Central memory CD4-positive, alpha-beta T cell (primary cell): ENCODE measurements around the gene SMYD3.

ENCODE experiments used
- DNase-seq: peaks from one replicate; pipeline ENCODE4 v3.0.0; 2022

Gene SMYD3

DNA sequence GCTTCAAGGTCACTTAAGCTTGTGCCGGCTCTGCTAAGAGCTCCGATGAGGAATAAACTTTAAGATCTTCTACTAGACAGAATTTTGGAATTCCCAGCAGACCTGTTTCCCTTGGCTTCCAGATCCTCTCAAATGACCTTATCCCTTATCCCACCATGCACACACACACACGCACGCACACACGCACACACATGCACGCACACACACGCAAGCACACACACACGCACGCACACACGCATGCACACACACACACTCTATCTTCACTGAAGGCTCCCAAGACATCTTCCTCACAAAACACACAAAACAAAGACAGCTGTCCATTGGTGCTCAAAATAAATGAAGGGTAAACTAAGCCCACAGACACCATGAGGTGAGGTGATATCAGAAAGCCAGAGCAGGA lies 692.4 kb downstream of the SMYD3 start:
- DNase-seq, result no peak

DNA sequence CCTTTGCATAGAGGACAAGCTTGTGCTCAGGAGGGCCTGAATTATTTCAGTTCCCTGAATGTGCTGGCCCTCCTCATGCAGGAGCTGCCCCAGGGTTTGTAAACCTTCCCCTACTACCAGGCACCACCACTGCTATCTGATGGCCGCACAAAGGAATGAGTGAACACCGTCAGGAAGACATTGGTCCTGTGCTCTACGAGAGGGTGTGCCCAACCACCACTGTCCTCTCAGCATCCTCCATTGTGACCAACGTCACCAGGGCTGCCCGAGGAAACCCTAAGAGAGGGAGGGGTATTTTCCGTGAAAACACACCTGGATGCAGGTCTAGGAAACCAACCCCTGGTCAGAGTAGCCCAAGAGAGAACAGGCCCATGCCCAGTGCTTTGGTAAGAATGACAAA lies 694.8 kb downstream of the SMYD3 start:
- DNase-seq, result no peak

DNA sequence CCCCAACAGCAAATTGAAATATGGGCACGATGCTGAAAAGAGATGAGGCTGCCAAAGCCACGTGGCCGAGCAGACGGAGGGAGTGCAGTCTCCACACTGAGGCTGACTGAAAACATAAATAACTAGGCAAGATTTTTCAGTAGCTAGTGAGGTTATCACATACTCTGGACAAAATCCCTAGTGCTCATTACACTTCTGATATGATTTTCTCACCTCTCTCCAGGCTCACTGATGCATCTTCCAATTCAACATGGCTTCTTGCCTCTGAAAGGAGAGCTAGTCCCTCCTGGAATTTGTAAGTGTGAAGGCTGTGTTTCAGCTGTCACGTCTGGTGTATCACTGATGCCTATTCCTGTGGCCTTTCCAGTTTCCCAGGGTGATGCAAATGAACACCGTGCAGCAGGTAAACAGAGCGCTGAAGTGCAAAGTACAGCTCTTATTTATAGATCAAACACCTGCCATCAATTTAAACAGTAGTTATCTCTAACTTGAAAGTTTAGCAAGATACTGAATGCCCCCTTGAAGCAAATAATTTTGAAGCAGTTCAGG lies 696.2 kb downstream of the SMYD3 start:
- DNase-seq, result no peak

DNA sequence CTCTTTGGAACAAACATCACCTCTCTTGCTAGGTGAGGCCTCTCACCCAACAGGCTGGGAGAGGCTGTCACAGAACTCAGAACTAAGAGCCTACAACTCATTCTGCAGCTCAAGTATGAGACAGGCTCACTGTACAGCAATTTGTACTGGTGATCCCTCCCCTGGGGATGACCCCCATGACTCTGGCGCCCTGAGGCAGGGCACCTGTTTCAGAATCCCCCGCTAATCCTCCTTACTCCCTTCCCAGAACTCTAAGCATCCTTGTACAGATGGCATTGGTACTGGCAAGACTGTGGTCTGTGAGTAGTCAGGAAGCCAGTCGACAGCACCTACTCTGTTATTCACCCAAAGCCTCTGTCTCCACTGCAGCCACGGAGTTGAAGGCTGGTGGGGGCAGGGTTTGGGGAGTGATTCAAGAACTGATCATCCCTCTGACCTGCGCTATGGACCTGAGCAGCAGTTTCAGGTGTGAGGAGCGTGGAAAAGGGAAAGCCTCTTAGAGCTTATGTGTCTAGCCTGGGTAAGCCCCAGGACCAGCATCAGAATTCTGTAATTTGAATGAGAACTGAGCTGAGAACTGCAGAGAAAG lies 696.8 kb downstream of the SMYD3 start:
- no peak for DNase-seq

DNA sequence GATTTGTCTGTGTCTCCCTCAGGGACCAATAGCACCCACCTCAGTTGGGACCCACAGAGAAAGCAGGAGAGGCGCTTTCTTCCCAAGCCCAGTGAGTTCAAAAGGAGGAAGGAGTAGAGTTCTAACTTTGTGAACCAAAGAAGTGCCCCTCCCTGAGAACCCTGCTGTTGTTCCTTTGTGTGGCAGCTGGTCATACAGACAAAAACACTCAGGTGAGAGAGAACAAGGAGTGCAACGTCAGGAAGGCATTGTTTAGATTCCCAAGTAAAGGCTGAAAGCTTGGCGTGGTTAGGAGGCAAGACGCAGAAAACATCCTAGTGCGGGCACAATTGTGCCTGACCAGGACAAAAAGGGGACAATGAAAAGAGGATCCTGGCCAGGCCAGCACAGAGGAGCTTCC lies 697.7 kb downstream of the SMYD3 start:
- DNase-seq, result no peak

DNA sequence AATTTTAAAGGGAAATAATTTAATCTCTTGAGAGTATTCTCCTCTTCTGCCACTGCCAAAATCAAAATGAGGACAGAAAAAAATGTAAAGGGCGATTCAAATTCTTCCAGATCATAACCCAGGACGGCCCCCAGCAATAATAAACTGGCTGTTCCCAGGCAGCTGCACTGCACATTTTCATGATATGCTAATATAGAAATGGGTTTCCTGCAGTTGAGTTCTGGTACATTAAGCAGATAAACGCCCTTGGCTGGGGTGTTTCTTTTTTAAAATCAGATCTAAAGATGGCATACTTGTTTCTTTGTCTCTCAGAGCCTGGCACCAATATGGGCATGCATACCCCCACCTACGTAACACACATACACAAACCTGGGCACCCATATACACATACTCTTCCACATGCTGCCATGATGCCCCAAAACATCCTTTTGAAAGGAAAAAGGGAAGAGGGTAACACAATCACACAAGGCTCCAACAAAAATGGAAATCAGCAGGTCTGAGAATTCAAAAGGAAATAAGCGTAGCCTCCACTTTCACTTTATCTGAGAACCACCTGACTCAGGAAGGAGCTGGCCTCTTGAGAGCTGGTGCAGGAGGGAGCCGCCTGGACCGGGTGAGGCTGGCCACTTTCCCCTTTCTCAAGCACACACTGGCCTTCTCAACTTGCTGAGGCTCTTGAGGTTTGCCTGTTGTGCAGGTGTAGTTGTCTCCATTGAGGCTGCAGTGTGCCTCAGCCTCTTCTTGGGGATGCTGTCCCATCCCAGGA lies 698.9 kb downstream of the SMYD3 start:
- no peak for DNase-seq

DNA sequence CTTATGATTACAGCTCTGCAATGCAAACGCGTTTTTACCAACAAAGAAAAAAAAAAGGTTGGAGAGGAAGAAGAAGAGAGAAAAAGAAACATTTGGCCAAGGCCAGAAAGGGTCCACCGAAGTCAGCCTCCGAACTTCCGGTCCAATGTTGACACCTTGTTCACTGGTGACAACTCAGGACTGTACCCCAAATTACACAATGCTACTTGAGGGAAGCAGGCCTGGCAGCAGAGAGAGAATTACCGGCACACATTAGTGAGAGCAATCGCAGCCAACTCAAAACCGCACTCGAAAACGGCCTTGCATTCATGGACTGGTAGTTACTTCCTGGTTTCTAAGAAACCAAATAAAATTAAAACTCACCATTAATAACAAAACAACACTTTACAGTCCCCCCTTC lies 699.8 kb downstream of the SMYD3 start:
- DNase-seq, result no peak

DNA sequence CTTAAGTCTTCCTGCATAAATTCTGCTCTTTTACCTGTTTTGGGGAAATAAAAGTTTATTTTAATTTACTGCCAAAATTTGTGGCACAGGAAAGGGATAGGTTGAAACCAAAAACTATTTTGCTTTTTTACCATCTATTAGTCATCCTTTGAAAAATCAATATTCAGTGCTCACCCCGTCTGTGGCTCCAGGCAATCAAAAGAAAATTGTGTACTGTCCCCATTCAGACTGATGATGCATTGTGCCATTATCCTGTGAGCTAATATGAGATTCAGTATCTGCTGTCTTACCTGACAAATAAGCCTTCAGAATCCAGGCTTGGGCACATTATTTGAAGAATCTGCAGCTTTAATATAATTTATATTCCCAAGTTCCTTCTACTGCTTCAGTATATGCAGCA lies 701.5 kb downstream of the SMYD3 start:
- DNase-seq, result no peak

DNA sequence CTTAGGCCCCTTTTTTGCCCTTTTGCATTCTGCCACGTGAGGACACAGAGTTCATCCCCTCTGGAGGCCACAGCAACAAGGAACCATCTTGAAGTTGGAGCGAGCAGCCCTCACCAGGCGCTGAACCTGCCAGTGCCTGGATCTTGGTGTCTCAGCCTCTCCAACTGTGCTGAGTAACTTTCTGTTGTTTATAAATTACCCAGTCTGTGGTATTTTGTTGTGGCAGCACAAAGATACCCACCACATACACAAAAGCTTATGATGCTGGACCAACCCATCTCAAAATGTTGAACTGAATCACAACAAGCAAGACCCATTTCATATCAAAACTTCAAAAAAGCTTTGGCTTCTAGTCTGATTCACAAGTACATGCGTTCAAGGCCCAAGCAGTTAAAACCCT lies 702.4 kb downstream of the SMYD3 start:
- DNase-seq, result no peak

DNA sequence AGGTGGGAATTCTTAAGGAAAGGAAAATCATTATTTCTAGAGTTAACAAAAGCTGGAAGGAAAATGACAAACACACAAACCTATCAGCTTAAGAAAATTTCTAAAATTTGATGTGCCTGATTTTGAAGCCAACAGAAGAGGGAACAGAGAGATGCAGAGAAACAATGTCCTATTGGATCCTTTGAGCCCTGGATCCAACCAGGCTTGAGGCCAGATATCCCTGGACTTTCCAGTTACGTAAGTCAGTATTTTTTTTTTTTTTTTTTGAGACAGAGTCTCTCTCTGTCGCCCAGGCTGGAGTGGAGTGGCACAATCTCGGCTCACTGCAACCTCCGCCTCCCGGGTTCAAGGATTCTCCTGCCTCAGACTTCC lies 703.4 kb downstream of the SMYD3 start:
- no peak for DNase-seq

DNA sequence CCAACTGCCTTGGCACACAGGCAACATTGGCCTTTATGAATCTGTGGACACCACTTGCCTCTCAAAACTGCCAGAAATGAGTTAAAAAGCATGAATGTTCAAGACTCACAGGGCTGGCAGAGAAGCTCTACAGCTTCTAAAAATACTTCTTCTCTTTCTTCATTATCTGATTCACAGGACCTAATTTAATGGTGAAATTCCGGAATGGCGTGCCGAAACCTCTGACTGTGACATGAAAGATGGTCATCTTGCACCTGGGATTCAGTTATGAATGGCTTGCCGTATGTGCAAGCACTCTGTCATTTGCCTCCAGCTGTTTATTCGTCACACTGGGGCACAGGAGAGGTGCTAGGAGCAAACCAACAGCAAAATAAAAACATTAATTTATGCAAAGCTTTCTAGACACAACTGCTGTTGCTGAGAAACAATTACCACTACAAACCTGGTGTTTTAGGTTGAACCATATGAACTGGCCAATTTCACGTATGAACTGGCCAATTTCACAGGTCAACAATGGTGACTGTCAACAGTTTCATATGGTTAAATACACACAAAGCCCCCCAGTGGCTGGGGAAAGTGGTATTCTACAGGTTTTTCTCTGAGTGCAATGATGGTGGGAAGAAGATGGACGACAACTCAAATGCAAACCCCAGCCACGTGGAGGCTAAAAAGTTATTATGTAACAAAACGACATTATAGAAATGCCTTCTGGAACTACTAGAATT lies 704.0 kb downstream of the SMYD3 start:
- DNase-seq, result no peak

DNA sequence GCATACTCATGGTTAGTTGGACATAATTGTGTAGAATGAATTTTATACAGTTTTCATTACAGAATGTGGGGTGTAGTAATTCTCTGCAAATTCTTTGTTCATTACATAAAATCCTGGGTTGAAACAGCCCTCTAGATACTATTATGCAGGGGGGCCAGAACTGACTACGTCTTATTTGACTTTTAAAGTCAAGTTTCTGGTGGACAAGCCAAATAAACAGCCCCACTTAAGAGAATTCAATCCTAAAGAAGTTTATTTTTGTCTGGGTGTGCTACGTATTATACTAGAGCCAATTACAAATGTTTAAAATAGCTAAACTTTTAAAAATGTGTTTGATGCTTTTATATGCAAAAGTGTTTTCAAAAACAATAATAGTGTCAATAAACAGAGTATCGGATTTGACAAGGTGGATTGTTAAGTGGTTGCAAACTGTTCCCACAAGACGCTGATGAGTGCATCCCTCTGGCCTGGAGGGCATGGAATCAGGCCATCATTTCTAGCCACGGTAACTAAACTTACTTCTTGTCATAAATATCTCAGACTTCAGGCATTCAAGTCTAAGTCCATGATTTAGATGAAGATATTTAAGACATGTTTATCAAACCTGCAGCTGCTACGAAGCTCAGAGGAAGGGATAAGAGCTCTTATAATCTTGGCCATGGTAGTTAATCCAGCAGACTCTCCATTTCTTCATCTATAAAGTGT lies 706.0 kb downstream of the SMYD3 start:
- no peak for DNase-seq

DNA sequence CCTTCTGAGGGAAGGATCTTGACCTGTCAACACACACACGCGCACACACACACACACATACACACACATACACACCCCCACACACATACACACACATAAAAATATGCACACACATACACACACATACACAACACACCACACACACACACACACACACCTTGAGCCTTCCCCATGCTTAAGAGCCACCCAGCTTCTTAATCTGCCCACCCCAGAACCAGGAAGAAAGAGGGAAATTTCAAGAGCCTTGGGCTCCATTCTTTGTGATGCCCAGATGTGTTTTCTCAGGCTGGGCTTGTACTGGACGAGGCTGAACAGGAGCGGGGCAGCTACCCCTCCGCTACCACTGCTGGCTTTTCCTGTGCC lies 708.7 kb downstream of the SMYD3 start:
- DNase-seq, result no peak

DNA sequence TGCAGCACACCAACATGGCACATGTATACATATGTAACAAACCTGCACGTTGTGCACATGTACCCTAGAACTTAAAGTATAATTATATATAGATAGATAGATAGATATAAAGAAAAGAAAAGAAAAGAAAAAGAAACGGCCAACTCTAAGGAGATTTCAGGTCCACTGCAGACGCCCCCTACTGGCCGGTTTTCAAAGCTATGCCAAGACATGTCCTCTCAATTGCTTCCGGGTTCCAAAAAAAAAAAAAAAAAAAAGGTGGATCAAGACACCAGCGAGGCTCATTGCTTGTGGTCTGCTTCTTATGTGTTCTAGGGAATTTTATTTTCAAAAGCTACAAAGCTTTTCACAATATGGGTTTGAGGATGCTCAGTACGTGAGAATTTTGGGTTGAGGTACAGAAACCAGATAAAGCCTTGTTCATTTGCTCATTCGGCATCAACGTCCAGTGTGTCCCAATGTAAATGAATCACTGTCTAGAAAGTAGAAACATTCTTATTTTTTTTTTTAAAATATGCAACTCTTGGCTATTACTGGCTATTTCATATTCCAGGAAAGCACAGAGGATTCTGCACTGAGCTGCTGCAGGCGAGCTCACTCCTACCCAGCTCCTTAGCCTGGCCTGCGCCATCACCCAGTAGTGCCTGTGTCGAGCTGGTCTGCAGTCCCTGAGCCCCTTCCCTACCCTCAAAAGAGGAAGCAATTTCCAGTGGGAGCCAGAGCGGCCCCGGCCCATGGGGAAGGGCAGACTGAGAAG lies 709.3 kb downstream of the SMYD3 start:
- DNase-seq, result no peak

DNA sequence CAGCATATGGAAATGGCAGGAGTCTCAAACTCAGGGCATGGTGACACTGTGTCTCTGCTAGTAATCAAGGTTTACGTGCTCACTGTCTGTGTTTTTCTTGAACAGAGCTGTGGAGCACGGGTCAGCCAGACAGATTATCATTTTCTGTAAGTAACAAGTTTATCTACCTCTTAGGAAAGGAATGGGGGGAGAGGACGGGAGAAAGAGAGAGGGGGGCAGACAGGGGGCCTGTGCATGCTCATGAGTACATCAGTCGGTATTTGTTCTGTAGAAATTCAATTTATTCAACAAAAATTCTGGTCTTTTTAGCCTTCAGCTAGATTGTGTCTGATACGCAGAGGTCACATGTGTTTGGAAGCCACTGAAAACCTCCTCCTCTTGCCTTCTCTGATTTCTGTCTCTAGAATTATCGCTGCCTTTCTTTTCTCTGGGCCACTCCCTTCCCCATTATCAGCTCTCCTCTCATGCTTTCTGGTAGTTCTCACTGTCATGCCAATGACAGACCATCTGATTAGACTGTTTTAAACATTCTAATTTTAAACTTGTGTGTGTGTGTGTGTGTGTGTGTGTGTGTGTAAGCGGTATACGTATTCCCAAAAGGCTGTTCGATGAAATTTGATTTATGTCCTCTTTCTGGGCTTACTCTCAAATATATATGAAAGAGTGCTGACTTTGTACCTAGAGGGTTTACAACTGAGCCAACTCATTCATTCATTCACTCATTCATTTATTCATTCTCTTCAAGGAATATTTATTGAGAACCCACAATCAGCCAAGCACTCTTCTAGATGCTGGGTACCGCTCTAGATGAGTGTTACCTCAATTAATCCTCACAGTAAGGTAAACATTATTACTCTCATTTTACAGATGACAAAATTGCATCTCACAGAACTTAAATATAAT lies 715.4 kb downstream of the SMYD3 start:
- no peak for DNase-seq

DNA sequence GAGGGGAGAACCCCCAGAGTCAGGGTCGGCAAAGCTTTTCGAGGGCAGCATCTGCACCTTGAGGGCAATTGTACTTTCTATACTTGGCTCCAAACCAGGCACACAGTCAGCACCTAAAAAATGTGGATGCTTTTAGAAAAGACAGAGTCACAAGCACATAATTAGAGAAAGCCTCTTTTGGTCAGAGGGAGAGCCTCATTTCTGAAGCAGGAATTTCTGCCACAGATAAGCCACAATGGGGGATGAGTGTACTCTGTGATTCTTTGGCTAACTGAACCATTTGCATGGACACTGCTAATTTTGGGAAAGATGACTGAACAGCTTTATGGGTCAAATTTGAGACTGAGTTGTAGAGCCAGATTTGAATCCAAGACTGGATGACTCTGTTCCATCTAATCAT lies 716.6 kb downstream of the SMYD3 start:
- no peak for DNase-seq

DNA sequence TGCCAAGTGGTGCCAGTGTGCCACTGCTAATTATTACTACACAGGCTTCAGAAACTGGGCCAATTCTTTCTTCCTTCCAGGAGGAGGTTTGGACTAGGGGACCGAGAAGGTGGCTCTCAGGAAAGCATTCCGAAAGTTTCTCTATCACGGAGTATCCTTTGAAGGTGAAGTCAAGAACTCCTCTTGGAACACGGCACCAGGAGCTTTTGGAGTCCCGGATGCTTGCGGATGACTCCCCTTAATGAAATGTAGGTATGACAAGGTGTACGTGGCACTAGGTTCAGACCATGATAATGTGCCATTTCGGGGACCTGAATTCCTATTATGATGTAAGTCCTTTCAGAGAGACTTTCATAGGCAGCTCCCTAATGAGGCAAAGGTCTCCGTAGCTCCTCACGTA lies 718.2 kb downstream of the SMYD3 start:
- DNase-seq, result no peak

DNA sequence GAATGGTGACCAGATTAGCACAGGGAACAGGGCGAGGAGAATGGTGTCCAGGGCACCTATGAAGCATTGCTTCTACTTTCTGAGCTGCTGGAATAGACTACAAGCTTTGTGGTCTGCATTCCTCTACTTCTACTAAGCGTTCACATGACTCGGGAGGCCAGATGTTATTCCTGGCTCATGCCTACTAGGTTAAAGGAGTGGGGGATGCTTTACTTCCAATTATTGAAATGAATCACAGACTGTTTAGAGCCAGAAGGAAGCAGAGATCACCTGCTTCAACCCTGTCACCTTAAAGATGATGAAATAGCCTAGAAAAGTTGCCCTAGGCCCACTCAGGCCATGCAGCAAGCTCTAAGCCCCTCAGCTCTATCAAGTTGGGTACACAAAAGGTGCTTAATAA lies 718.8 kb downstream of the SMYD3 start:
- no peak for DNase-seq

DNA sequence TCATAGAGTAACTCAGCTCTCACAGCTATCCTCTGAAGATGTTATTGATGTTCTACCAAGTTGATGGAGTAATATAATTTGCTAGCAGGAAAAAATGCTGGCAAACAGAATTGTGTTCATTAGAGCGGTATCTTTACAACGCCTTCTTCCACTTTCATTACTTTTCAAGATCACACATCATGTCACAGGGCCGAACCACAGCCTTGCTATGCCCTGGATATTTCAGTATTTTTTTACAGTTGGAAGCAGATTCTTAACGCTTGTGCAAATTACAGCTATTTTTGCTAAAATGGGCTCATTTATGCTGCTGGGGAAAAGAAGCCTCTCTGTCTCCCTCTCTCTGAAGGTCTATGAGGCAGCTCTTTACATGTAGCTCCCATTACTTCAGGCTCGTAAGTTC lies 720.1 kb downstream of the SMYD3 start:
- DNase-seq, result no peak

DNA sequence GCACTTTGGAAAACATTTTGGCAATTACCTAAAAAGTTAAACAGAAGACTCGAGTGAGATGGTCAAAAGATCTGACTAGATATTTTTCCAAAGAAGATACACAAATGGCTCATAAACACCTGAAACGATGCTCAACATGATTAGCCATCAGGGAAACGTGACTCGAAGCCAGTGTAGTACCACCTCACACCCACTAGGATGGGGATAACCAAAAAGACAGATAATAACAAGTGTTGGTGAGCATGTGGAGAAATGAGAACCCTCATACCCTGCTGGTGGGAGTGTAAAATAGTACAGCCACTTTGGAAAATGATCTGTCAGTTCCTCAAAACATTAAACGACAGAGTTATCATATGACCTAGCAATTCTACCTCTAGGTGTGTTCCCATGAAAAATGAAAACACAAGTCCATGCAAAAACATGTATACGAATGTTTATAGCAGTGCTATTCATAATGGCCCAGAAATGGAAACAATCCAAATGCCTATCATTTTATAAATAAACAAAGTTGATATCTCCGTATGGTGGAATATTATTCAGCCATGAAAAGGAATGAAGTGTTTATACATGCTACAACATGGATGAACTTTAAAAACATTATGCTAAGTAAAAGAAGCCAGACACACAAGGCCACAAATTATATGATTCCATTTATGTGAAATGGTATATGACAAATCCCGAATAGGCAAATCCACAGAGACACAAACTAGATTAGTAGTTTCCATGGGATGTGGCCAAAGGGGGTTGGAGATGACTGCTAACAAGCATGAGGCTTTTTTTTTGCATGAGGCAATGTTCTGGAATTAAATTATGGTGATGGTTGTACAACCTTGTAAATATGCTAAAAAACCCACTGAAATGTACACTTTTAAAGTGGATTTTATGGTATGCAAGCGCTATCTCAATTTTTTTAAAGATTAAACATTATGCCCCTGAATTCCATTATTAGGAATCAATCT lies 727.0 kb downstream of the SMYD3 start:
- DNase-seq, result no peak
